NT2/D1 (cell line): ENCODE measurements around the gene EPHA5.

Source experiments
- DNase-seq: peaks from one replicate; pipeline ENCODE4 v3.0.0-alpha.2; 2011; ENCODE audit warnings: low read depth, low spot score
- H3K27me3 ChIP-seq: 2 replicates; pipeline ENCODE4 v1.6.0; 2011; ENCODE audit warnings: mild to moderate bottlenecking; ENCODE audit not compliant: insufficient read length, insufficient read depth
- H3K36me3 ChIP-seq: 2 replicates; pipeline ENCODE4 v1.6.1; 2011; ENCODE audit warnings: mild to moderate bottlenecking, low read length, mixed read lengths; ENCODE audit not compliant: insufficient read depth, insufficient read length
- H3K4me1 ChIP-seq: 2 replicates; pipeline ENCODE4 v1.5.1; 2011; ENCODE audit not compliant: insufficient read depth, insufficient read length
- H3K4me3 ChIP-seq: 2 replicates; pipeline ENCODE4 v1.5.1; 2011; ENCODE audit warnings: low read depth; ENCODE audit not compliant: insufficient read length
- H3K9ac ChIP-seq: 2 replicates; pipeline ENCODE4 v1.6.0; 2011; ENCODE audit warnings: low read depth; ENCODE audit not compliant: insufficient read length
- H3K9me3 ChIP-seq: 2 replicates; pipeline ENCODE4 v1.5.1; 2011; ENCODE audit warnings: mild to moderate bottlenecking, low read length; ENCODE audit not compliant: insufficient read depth
- SUZ12 ChIP-seq: IDR thresholded peaks from 2 replicates; pipeline ENCODE4 v1.6.1; 2011; ENCODE audit not compliant: insufficient read length, insufficient read depth; ENCODE audit errors: extremely low read depth
- YY1 ChIP-seq: IDR thresholded peaks from 2 replicates; pipeline ENCODE4 v1.6.1; 2011; ENCODE audit not compliant: insufficient read length, insufficient read depth
- ZNF274 ChIP-seq: IDR thresholded peaks from 2 replicates; pipeline ENCODE4 v1.6.1; 2011; ENCODE audit warnings: mild to moderate bottlenecking, low read depth, low read length

EPHA5 gene

GRCh38 chr4:65381648-65382047 is 288.6 kb downstream of the EPHA5 start:
- no peak for DNase-seq
- Histone ChIP-seq H3K4me3 (no peak overlapping the region), H3K9ac (no peak overlapping the region), H3K36me3 (no peaks in the 10 kb centered on the region), H3K27me3 (no peaks in the 10 kb centered on the region), H3K9me3 (no peaks in the 10 kb centered on the region), H3K4me1 (no peaks in the 10 kb centered on the region)
- no peak for TF ChIP-seq ZNF274

GRCh38 chr4:65370709-65371108 is 299.6 kb downstream of the EPHA5 start:
- Histone ChIP-seq H3K9me3 (no peaks in the 10 kb centered on the region), H3K4me3 (no peak overlapping the region), H3K36me3 (no peaks in the 10 kb centered on the region), H3K27me3 (no peaks in the 10 kb centered on the region), H3K4me1 (no peaks in the 10 kb centered on the region), H3K9ac (no peak overlapping the region)
- TF ChIP-seq YY1 (no peak), ZNF274 (no peak), SUZ12 (no peak)
- no peak for DNase-seq

GRCh38 chr4:65367306-65367705 is 303.0 kb downstream of the EPHA5 start:
- Histone ChIP-seq H3K27me3 (no peaks in the 10 kb centered on the region), H3K9me3 (no peaks in the 10 kb centered on the region), H3K4me3 (no peak overlapping the region), H3K36me3 (no peaks in the 10 kb centered on the region), H3K4me1 (no peaks in the 10 kb centered on the region), H3K9ac (no peak overlapping the region)
- TF ChIP-seq YY1 (no peak), ZNF274 (no peak), SUZ12 (no peak)
- DNase-seq, result no peak

GRCh38 chr4:65358914-65359313 is 311.4 kb downstream of the EPHA5 start:
- no peak for DNase-seq
- H3K4me3 ChIP-seq, result no peak overlapping the region
- H3K36me3 ChIP-seq, result no peaks in the 10 kb centered on the region
- H3K9ac ChIP-seq, result no peak overlapping the region
- H3K27me3 ChIP-seq, result no peaks in the 10 kb centered on the region
- H3K4me1 ChIP-seq, result no peaks in the 10 kb centered on the region
- H3K9me3 ChIP-seq, result no peaks in the 10 kb centered on the region
- TF ChIP-seq ZNF274 (no peak), SUZ12 (no peak), YY1 (no peak)

- no peak for DNase-seq
- Histone ChIP-seq H3K9ac (no peak overlapping the region), H3K36me3 (no peaks in the 10 kb centered on the region), H3K4me1 (no peaks in the 10 kb centered on the region), H3K9me3 (no peaks in the 10 kb centered on the region), H3K4me3 (no peak overlapping the region), H3K27me3 (no peaks in the 10 kb centered on the region)
- TF ChIP-seq SUZ12 (no peak), ZNF274 (no peak), YY1 (no peak)
Observed at GRCh38 chr4:65353098-65353497, 317.2 kb downstream of the EPHA5 start.

GRCh38 chr4:65344278-65344825 is 325.9 kb downstream of the EPHA5 start:
- TF ChIP-seq SUZ12, result no peak
- TF ChIP-seq ZNF274, result no peak
- no peak for TF ChIP-seq YY1
- Histone ChIP-seq H3K9me3 (no peaks in the 10 kb centered on the region), H3K4me3 (no peak overlapping the region), H3K27me3 (no peaks in the 10 kb centered on the region), H3K4me1 (no peaks in the 10 kb centered on the region), H3K36me3 (no peaks in the 10 kb centered on the region), H3K9ac (no peak overlapping the region)
- DNase-seq, result no peak

GRCh38 chr4:65343342-65343741 is 326.9 kb downstream of the EPHA5 start:
- Histone ChIP-seq H3K27me3 (no peaks in the 10 kb centered on the region), H3K9me3 (no peaks in the 10 kb centered on the region), H3K4me3 (no peak overlapping the region), H3K4me1 (no peaks in the 10 kb centered on the region), H3K36me3 (no peaks in the 10 kb centered on the region), H3K9ac (no peak overlapping the region)
- no peak for TF ChIP-seq ZNF274
- no peak for TF ChIP-seq YY1
- no peak for TF ChIP-seq SUZ12
- no peak for DNase-seq

- H3K9ac ChIP-seq, result no peak overlapping the region
- no peak for DNase-seq
- H3K36me3 ChIP-seq, result no peaks in the 10 kb centered on the region
- TF ChIP-seq YY1, result no peak
- no peaks in the 10 kb centered on the region for H3K9me3 ChIP-seq
- no peaks in the 10 kb centered on the region for H3K4me1 ChIP-seq
- H3K27me3 ChIP-seq, result no peaks in the 10 kb centered on the region
- H3K4me3 ChIP-seq, result no peak overlapping the region
Observed at GRCh38 chr4:65341557-65341956, 328.7 kb downstream of the EPHA5 start.
